Loucy (cell line): Measurements from ENCODE around the gene SLC8B1.

Experiments
- CTCF ChIP-seq: fragments of 200-600 bp; sonication (generic); conservative IDR thresholded peaks from 2 replicates; pipeline ENCODE4 v1.5.1; 2014; ENCODE audit warnings: mild to moderate bottlenecking, antibody characterized with exemption, low read length
- EZH2phosphoT487 ChIP-seq: fragments of 200-600 bp; IDR thresholded peaks from 2 replicates; pipeline ENCODE4 v1.6.1; 2018; ENCODE audit warnings: antibody characterized with exemption, mild to moderate bottlenecking, moderate library complexity, borderline replicate concordance

GRCh38 chr12:113359133-113359938, 24.4 kb upstream of the SLC8B1 start:
- no peak for TF ChIP-seq CTCF
- no peak for TF ChIP-seq EZH2phosphoT487
